ENCODE measurements around the gene EFHD2. TPM values are rescaled to one million over a fixed set of nuclear protein-coding genes. Genes with fewer than 3 reads are reported as not detected.
"Not testable (repeated sequence)": the region's sequence is repeated elsewhere in the genome, so short reads cannot be mapped to it uniquely, and the experiment has no call there.

The EFHD2 gene
- total RNA-seq, 1 donor from 2014 or later = 11.6 TPM

DNA sequence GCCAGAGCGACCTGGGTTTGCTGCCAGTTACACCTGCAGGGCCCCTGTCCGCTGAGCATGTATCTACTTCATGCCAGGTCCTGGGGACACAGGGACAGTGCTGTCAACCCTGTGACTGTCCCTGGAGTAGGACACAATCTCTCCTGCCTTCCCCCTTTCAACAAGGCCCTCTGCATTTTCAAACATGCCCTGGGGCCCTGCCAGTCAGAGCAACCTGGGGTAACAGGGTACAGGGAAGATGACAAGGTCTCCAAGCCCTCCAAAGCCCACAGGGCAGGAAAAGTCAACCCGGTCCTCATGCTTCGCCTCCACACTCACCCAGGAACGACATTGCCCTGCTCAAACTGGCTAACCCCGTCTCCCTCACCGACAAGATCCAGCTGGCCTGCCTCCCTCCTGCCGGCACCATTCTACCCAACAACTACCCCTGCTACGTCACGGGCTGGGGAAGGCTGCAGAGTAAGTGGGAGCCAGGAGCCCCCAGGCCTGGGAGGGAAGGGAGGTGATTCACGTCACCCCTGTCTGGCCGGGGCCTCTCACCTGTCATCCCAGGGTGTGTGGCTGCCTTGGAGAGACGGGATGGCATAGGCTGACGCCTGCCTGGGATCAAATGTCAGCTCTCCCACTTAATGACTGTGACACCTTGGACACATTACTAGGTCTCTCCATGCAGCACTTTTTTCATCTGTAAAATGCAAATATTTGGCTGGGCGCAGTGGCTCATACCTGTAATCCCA, 53.5 kb downstream of the EFHD2 start:
- DNase-seq = not testable (repeated sequence)

DNA sequence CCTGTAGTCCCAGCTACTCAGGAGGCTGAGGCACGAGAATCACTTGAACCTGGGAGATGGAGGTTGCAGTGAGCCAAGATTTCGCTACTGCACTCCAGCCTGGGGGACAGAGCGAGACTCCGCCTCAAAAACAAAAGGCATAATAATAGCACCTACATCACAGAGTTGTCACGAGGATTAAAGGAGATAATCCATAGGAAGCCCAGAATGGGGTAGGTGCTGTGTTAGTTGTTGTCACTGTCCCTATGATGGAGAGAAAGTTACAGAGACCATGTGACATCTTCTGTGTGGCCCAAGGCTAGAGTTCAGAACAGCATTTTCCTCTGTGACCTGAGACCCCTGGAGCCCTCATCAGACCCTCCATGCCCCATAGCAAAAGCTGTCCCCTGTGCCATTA, 54.2 kb downstream of the EFHD2 start:
- intact Hi-C loops (cut with DNase I); DNase-seq; ATAC-seq (ENCODE audit: poor library complexity): not testable (repeated sequence)

More for the DNA sequence above, 53.5 kb downstream of the EFHD2 start:
- ATAC-seq (ENCODE audit: poor library complexity); intact Hi-C loops (cut with DNase I): not testable (repeated sequence)

DNA sequence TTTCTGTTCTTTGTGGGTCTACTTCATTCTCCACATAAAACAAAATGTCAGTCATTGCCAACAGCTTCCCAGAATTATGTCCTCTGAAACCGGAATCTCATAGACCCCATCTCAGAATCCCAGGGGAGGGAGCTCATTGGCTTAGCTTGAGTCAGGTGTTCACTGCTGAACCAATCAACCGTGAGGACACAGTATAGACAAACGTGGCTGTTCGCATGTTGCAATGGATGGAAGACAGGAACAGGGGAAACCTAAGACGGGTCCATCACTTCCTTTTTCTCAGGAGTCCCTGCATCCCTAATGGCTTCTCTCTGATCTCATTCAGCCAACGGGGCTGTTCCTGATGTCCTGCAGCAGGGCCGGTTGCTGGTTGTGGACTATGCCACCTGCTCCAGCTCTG, 56.0 kb downstream of the EFHD2 start:
- intact Hi-C loops (cut with DNase I) = no loop called here
- DNase-seq = no peak
- no peak for ATAC-seq (ENCODE audit: poor library complexity)

DNA sequence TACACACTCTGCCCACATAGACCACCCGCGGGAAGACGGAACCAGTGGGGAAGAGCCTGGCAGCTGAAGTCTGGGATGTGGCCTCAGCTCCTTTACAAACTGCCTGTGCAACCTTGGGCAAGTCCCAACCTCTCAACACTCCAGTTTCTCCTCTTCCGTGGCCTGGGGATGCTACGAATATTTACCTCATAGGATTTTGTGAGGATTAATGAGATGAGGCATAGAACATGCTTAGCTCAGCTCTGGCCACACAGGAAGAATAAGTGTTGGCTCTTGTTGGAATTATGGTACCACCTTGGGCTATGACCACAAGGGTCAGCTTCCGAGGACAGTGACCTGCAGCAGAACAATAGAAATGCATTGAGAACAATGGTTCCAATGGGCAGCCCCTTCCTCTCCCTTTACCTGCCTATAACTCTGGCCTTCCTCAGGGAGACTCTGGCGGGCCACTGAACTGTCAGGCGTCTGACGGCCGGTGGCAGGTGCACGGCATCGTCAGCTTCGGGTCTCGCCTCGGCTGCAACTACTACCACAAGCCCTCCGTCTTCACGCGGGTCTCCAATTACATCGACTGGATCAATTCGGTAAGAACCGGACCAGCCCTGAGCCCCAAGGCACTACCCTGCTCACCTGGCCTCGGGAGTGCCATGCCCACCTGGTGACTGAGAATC, 57.4 kb downstream of the EFHD2 start:
- ATAC-seq (ENCODE audit: poor library complexity); DNase-seq; intact Hi-C loops (cut with DNase I): not testable (repeated sequence)

DNA sequence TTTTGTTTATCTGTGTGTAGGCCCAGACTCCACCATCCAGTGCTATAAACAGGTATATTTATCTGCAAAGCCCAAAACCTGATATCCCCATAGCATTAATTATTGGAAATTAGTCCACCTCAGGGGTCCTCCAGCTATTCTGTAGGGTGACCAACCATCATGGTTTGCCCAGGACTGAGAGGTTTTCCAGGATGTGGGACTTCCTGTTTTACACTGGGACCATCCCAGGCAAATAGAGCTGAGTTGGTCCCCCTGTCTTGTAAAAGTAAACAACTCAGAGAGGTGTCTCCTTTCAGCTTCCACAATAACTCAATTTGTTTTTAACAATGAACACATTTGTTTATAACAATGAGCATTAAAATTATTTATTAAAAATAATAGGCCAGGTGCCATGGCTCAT, 58.5 kb downstream of the EFHD2 start:
- intact Hi-C loops (cut with DNase I) = no loop called here
- DNase-seq = no peak
- no peak for ATAC-seq (ENCODE audit: poor library complexity)

DNA sequence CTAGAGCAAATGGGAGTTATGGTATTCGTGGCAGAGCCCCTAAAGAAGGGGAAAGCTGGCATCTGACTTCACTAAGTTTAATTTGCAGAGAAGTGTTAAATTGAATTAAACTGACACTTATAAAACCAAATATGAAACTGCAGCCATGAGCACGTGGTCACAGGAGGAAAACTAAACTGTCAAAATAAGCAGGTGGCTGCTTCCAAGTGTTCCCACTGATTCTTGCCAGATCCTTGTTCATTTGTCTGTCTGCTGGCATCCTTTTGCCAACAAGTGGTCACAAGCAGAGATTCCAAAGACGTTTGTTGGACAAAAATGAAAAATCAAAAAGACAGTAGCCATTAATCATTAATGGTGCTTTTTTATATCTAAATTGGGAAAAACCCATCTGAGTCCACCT, 59.7 kb downstream of the EFHD2 start:
- no peak for ATAC-seq (ENCODE audit: poor library complexity)
- DNase-seq = no peak
- intact Hi-C loops (cut with DNase I) = no loop called here

DNA sequence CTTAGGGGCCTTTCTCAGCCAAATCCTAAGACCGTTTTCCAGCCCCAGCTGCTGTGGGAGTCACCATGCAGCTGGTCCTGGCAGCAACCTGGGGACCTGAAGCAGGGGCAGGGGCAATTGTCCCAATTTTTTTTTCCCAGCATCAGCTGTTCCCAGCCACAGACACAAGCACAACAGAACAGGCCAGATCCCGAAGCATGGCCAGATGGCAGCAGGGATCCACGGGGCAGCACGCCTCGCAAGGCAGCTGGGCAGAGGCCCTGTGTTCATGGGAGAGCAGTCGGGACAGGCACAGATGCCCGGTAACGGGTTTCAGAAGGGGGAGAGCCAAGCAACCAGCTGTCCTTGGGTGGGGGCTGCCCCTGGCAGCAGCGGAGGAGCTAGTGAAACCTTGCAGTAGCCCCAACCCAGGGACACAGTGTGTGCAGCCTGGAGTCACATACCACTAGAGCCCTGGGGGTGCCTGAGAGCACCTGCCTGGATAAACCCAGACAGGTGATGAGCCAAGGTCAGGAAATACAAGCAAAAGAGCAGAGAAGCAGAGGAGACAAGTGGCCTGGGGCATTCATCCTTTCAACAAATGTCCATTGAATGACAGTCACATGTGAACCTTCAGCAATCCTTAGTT, 60.2 kb downstream of the EFHD2 start:
- DNase-seq; ATAC-seq (ENCODE audit: poor library complexity); intact Hi-C loops (cut with DNase I): not testable (repeated sequence)

DNA sequence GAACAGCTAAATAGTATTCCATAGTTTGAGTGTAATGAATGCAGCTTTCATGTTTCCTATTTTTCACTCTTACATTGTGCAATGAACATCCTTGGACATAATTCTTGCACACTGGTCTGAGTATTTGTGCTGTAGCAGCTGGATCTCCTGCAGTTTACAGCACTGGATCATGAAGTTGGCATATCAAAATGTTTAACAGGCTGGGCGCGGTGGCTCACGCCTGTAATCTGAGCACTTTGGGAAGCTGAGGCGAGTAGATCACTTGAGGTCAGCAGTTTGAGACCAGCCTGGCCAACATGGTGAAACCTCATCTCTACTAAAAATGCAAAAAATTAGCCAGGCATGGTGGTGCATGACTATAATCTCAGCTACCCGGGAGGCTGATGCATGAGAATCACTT, 61.4 kb downstream of the EFHD2 start:
- DNase-seq; ATAC-seq (ENCODE audit: poor library complexity); intact Hi-C loops (cut with DNase I): not testable (repeated sequence)

DNA sequence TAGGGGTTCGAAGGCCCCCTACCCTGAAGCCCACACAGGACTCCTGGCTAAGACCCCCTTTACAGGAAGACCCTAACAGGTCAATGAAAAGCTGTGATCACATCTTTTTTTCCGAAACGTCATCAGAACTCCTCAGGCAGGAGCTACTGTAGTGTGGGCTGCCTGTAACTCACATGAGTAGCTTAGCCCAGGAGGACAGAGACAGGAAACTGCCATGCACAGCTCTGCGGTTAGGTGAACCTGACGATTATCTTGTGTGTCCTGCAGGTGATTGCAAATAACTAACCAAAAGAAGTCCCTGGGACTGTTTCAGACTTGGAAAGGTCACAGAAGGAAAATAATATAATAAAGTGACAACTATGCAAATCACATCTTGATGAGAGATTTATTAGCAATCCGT, 62.0 kb downstream of the EFHD2 start:
- ATAC-seq (ENCODE audit: poor library complexity); DNase-seq; intact Hi-C loops (cut with DNase I): not testable (repeated sequence)

DNA sequence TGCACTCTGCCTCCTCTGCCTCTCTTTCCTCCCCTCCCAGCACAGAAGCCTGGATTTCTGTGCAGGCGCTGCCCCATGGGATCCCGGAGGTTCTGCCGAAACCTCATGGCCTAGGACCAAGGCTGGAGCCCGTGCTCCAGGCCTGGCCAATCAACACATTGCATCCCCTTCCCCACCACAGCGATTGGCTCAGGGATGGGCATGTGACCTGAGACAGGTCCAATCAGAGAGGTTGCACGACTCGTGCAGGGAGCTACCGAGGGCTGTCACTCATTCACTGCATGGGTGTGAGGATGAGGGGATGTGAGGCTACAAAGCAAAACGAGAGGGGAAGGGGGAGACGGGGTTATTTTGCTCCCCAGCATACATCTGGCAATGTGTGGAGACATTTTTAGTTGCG, 62.9 kb downstream of the EFHD2 start:
- intact Hi-C loops (cut with DNase I) = no loop called here
- ATAC-seq (ENCODE audit: poor library complexity) (no peak), DNase-seq (no peak)

DNA sequence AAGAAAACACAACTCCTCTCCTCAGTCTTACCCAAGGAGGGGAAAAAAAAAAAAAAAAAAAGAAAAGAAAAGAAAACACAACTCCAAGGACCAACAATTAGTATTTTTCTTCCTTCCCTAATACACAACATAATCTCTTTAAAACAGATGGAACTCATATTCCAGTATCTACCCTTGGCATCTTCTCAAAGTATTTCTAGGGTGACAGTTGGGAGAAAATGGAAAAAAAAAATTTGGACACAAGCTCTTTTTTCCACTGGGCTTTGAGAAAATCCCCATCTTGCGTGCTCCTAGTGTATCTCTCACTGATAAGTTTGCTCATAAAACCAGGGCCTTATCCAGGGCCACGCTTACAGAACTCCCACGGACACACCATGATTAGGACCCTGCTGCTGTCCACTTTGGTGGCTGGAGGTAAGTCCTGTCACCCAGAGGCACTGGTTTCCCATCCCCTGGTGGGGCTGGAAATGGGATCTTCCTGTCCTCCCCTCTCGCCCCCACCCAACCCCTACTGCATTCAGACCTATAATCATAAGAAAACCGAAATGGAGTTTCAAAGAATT, 66.1 kb downstream of the EFHD2 start, which contains the start of gene CELA2B:
Gene CELA2B (plus strand): TSS at position 353 of the 563 bp plus-strand sequence. CDS start 22 bp downstream, at position 375.
- ATAC-seq (ENCODE audit: poor library complexity) (no peak), DNase-seq (no peak)
- intact Hi-C loops (cut with DNase I) = no loop called here

DNA sequence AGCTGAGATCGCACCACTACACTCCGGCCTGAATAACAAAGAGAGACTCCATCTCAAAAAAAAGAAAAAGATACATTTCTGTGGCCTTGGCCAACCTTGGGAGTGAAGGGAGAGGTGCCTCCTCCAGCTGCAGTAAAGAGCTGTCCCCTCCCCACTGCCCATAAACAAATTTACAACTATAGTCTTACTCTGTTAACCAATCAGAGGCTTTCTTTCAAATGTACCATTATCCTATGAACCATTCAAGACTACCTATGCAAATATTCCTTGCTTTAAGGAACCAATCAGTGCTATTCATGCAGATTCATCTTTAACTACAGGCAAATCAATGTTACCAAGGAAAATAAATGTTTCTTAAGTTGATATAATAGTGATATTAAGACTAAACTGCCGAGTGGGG, 67.2 kb downstream of the EFHD2 start:
- intact Hi-C loops (cut with DNase I) = no loop called here
- no peak for DNase-seq
- ATAC-seq (ENCODE audit: poor library complexity) = no peak

DNA sequence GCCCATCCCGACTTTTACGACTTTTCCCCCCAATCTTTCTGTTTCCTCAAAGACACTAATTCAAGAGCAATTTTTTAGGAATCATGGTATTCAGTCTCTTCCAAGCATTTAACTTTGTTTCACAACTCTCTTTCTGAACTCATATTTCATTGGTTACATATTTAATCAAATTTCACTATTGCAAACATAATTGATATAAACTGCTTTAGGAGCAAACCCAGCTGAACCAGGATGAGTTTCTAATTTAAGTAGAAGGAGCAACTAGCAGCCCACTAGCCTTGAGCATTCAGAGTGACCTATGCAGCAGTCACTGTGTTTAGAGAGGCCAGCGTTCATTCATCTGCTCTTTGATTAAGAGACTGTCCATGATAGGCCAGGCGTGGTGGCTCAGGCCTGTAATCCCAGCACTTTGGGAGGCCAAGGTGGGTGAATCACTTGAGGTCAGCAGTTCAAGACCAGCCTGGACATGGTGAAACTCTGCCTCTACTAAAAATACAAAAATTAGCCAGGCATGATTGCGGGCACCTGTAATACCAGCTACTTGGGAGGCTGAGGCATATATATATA, 68.0 kb downstream of the EFHD2 start:
- no peak for ATAC-seq (ENCODE audit: poor library complexity)
- intact Hi-C loops (cut with DNase I) = no loop called here
- DNase-seq = no peak

Other genes with a start within 250 kb of the EFHD2 start
- not detected for gene FHAD1, start 162.7 kb upstream of the EFHD2 start, total RNA-seq
- gene CTRC, start 28.6 kb downstream of the EFHD2 start, total RNA-seq = not detected
- gene CELA2A, start 46.8 kb downstream of the EFHD2 start, total RNA-seq = not detected
- gene CELA2B, start 66.2 kb downstream of the EFHD2 start, total RNA-seq = not detected
- gene CASP9, start 114.3 kb downstream of the EFHD2 start, total RNA-seq = 13.6 TPM
- gene DNAJC16, start 117.0 kb downstream of the EFHD2 start, total RNA-seq = 16.6 TPM
- 0.11 TPM for gene AGMAT, start 175.2 kb downstream of the EFHD2 start, total RNA-seq
- gene DDI2, start 207.6 kb downstream of the EFHD2 start, total RNA-seq = 19.4 TPM

All from Right ventricle myocardium superior (tissue), 1 donor.